Ovary (tissue), 3 donors: ENCODE results near the gene IL23R.
"Not testable (repeated sequence)": the region's sequence is repeated elsewhere in the genome, so short reads cannot be mapped to it uniquely, and the experiment has no call there.

Source experiments
- CTCF ChIP-seq, 3 donors: fragments of 450-650 bp in 2 of 3; fragments of 200-600 bp in 1 of 3; IDR thresholded peaks; one replicate each; pipeline versions ENCODE4 v1.5.1 to v1.8.0; 2016 to 2022; ENCODE audit warnings: antibody characterized with exemption in 3 of 3, mild to moderate bottlenecking in 1 of 3
- EP300 ChIP-seq: sonication (generic); formaldehyde crosslinking; IDR thresholded peaks from one replicate; pipeline ENCODE4 v1.6.1; 2017; ENCODE audit warnings: antibody characterized with exemption
- POLR2A ChIP-seq: fragments of 450-650 bp; IDR thresholded peaks from one replicate; pipeline ENCODE4 v1.6.1; 2017; ENCODE audit warnings: antibody characterized with exemption, mild to moderate bottlenecking, moderate library complexity
- donor health status: DM: no; HTN: no; CAD: no.

- not testable (repeated sequence) for TF ChIP-seq CTCF (IDR thresholded peaks at IDR 0.05); POLR2A; EP300
These were observed 18.3 kb upstream of the IL23R start for GRCh38 chr1:67147973-67148372.
